Hematopoietic multipotent progenitor cell treated with erythropoietin and hydrocortisone succinate and interleukin-3 and kit ligand, for 17 days (in vitro differentiated cells): ENCODE results near the gene ABCA2.

Experiments used
- DNase-seq: peaks from one replicate; pipeline ENCODE4 v3.0.0-alpha.2; 2015; ENCODE audit warnings: low spot score

Gene ABCA2

GRCh38 chr9:137027369-137028262, at the start of gene ABCA2:
Gene ABCA2, minus strand, starts transcription at chr9:137028237. Its CDS starts 97 bp downstream, at chr9:137028140.
- DNase-seq: no peak

GRCh38 chr9:137077010-137077747, 49.1 kb upstream of the ABCA2 start, which contains the start of gene UAP1L1:
Gene UAP1L1, plus strand, starts transcription at chr9:137077517. Its CDS starts 16 bp downstream, at chr9:137077533.
- DNase-seq: peak; percentile 28

DNA sequence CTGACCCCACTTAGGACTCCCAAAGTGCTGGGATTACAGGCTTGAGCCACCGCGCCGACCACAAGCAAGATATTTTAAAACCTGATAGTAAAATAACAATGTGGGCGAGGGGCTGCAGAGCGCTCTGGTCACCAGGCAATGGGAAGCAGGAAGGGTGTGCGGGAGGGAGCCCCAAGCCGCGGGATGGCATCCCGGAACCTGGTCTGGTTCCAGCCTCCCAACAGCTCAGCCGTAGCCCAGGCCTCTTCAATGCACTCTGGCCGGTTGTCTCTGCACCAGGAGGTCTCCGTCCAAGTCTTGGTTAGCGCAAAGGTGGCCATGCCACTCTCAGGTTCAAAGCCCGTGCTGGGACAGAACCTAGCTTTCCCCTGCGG, 48.6 kb upstream of the ABCA2 start:
- DNase-seq: no peak

GRCh38 chr9:137075275-137075775, 47.3 kb upstream of the ABCA2 start:
- no peak for DNase-seq

DNA sequence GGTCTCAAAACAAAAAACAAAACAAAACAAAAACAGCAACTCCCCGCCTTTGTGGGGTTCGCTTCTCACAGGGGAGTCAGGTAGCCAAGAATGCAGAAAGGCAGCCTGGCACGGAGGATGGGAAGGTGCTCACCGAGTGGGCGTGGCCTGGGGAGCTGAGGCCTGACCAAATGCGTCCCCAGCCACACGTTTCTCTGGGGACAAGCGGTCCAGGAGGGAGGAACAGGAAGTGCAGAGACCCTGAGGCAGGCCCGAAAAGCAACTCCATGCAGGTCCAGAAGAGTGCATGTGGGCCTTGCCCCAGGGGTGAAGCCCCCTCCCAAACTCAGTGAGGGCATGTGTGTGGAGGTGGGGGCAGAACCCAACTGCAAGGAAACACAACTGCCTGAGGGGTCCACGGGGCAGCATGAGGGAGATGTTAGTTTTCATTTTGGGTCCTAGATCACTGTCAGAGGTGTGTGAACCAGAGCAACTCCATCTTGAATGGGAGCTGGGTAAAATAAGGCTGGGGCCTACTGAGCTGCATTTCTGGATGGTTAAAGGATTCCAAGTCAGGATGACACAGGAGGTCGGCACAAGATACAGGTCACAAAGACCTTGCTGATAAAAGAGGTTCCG, 46.7 kb upstream of the ABCA2 start:
- DNase-seq: no peak

GRCh38 chr9:137073992-137074399, 46.0 kb upstream of the ABCA2 start:
- DNase-seq: no peak

- DNase-seq: no peak
Observed at GRCh38 chr9:137071282-137071681, 43.2 kb upstream of the ABCA2 start.

DNA sequence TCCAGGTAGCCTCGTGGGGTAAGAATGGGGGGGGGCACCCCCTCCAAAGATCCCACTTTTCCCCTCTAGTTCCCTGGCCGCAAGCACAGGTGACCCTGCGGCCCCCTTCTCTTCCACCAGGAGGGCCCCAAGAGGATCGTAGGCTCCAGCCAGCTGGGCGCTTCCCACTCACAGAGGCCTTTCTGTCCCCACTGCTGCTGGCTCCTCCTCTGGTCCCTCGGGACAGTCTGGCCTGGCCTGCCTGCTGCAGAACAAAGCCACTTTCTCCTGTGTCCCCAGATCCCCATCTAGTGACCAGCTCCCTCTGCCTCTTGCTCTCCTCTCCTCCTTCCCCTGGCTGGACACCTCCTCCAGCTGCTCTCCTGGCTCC, 42.9 kb upstream of the ABCA2 start:
- DNase-seq: no peak

- peak; percentile 81 for DNase-seq
Observed at GRCh38 chr9:137070201-137070905, 42.3 kb upstream of the ABCA2 start, which contains the start of gene SAPCD2. Gene SAPCD2, minus strand, starts transcription at chr9:137070557. Its CDS starts 97 bp downstream, at chr9:137070460.

GRCh38 chr9:137069508-137070091, 41.6 kb upstream of the ABCA2 start:
- no peak for DNase-seq

GRCh38 chr9:137068539-137069507, 40.8 kb upstream of the ABCA2 start:
- no peak for DNase-seq

DNA sequence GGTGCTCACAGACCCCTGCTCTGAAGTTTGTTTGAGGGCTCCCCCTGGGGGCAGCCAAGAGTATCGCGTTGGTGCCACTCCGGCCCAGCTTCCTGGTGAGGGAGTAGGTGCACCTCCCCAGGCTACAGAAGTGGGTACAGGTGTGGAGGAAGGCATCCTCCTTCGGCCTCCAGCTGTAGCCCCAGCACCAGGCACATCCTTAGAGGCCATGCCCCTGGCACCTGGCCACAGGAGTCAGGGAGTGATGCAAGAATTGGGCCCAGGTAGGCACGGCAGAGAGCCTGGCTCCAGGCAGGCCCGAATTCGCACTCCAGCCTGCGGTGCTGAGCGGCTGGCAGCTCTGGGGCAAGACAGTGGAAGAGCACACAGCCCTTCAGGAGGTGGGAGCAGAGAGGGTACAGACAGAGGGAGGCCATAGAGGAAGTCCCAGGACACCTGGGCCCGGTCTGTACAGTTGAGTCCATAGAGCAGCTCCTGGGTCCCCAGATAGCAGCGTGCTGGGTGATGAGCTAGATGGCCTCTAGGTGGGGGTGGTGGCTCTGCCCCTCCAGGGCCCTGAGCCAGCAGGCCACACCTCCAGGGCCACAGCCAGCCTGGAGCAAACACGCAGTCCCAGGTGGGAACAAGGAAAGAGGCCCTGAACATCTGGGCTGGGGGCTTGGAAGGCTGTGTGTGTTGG, 40.0 kb upstream of the ABCA2 start:
- DNase-seq: peak; percentile 81

DNA sequence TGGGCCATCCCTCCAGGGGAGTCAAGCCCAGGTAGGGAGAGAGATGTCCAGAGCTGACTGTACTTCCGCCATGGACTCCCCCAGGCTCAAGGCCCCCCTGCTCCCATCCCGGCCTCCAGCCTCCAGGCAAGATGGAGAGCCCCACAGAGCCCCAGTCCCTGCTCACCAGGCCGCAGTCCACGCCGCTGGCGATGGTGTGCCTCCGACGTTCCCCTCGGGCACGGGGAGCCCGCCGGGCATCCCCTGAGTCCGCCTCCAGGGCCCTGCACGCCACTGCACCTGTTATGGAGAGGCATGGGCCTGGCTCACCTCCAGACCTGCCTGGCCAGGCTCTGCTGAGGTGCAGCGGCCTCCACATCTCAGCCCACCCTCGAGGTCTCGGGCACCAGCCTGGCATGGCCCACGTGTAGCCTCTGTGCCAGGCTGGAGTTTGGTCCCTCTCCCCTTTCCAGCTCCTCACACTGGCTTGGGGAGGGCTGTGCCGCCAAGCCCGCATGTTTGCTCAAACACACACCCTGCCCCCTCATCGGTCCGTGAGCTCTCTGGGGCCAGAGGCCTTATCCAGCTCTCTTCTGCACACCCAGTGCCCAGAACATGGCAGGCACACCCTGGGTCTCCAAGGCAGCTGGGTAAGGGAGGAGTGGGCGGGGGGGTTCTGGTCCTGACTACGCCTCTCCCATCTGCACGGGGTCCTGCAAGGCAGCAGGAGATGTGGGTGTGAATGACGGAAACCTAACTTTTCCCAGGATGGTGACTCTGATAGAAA, 38.2 kb upstream of the ABCA2 start:
- DNase-seq: no peak

DNA sequence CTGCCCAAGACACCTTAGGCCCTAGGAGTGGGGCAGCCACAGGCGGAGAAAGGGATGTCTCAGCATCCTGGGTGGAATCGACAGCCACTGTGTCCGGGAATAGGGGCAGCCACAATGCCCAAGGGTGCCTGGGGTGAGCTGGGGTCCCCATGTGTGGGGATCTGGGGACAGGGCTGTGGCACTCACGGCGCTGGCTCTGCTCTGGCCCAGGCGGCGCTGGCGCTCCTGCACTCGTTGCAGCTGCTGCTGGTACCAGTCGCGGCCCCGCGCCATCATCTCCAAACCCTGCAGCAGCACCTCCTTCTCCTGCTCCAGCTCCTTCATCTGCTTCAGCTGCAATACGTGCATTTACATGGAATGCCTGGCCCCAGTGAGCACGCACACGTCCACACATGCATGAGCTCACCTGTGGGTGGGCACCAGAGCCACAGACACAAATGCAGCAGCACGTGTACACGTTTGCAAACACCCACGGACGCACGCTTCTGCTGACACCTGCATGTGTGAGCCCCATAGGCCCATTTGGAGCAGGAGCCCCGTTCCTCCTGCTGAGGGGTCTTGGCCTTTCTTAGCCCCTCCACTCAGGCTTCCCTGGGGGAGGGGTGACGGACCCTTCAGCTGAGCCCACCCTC, 37.4 kb upstream of the ABCA2 start:
- DNase-seq: no peak

DNA sequence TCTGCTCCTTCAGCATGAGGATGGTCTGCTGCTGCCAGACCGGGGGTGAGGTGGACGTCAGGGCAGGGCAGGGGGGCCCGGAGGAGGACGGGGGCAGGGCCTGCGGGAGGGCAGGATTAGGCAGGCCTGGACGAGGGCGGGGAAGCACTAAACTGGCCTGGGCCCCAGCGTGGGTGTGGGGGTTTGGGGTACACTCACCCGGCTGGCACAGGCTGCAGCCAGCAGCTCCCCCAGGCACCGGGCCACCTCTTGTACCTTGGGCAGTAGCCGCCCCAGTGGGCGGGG, 36.8 kb upstream of the ABCA2 start:
- DNase-seq: no peak

DNA sequence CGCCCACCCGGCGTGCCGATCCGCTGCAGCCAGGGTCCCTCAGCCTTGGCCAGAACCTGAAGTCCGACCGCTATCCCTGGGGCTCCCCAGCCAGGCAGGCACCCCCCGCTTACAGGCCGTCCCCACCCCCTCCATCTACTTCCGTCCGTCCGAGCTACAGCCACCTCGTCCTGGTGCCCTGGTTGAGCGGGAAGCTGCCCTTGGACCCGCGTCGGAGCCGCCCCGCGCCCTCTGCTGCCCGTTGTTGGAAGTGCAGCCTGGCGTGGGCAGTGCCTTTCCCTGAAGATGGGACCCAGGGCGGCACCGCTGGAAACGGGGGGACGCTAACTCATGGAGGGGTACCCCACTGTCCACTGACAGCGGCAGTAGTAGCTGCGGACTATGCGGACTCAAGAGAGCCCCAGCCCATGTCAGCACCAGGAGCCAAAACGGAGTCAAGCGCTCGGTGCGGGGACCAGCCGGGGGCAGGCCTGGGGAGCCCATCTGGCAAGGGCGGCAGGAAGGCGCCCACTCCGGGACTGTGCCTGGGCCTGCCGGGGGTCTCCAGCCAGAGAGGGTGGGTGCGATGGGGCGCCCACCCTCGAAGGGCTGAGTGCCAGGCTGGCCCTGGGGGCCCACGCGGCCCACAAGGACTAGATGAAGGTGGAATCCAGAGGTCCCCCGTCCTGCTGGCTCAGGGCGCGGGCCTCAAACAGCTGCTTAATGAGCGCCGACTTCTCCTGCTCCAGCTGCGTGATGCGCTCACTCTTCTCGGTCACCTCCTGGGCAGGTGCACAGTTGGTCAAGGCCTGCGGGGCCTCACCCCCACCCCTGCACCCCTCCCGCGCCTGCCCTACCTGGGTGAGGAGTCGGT, 36.2 kb upstream of the ABCA2 start:
- DNase-seq: peak; percentile 56

DNA sequence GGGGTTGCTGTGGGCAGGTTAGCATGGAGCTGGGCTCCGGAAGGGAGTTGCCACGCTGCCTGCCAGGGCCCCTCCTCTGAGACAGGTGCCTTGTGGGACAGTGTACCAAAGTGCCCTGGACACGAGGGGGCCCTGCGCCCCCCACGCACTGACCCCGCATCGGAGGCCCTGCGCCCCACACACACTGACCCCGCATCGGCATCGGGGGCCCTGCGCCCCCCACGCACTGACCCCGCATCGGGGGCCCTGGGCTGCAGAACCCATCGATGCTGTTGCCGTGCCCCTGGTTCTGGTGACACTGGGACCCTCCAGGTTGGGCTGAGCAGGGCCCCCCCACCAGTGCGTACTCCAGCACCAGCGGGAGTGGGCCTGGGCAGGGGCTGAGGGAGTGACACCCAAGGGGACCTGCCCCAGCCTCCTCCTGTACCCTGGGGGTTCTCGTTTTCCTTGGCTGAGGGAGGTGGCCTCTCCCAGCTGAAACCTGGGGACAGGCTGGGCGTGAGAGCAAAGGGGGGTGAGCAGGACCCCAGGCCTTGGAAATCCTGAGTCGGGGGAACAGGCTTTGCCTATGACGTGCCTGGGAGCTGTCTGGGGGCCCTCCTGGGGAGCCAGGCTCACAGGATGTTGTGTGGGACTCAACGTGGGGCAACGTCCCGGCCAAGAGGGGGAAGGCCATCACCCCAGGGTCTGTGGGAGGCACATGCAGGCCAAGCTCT, 35.4 kb upstream of the ABCA2 start:
- DNase-seq: no peak
